NT2/D1 (cell line): ENCODE data around the gene ENSA.
"Not testable (repeated sequence)": the region's sequence is repeated elsewhere in the genome, so short reads cannot be mapped to it uniquely, and the experiment has no call there.

ENCODE experiments used
- DNase-seq: peaks from one replicate; pipeline ENCODE4 v3.0.0-alpha.2; 2011; ENCODE audit warnings: low read depth, low spot score
- H3K27me3 ChIP-seq: 2 replicates; pipeline ENCODE4 v1.6.0; 2011; ENCODE audit warnings: mild to moderate bottlenecking; ENCODE audit not compliant: insufficient read length, insufficient read depth
- H3K36me3 ChIP-seq: 2 replicates; pipeline ENCODE4 v1.6.1; 2011; ENCODE audit warnings: mild to moderate bottlenecking, low read length, mixed read lengths; ENCODE audit not compliant: insufficient read depth, insufficient read length
- H3K4me1 ChIP-seq: 2 replicates; pipeline ENCODE4 v1.5.1; 2011; ENCODE audit not compliant: insufficient read depth, insufficient read length
- H3K4me3 ChIP-seq: 2 replicates; pipeline ENCODE4 v1.5.1; 2011; ENCODE audit warnings: low read depth; ENCODE audit not compliant: insufficient read length
- H3K9ac ChIP-seq: 2 replicates; pipeline ENCODE4 v1.6.0; 2011; ENCODE audit warnings: low read depth; ENCODE audit not compliant: insufficient read length
- H3K9me3 ChIP-seq: 2 replicates; pipeline ENCODE4 v1.5.1; 2011; ENCODE audit warnings: mild to moderate bottlenecking, low read length; ENCODE audit not compliant: insufficient read depth
- SUZ12 ChIP-seq: IDR thresholded peaks from 2 replicates; pipeline ENCODE4 v1.6.1; 2011; ENCODE audit not compliant: insufficient read length, insufficient read depth; ENCODE audit errors: extremely low read depth
- YY1 ChIP-seq: IDR thresholded peaks from 2 replicates; pipeline ENCODE4 v1.6.1; 2011; ENCODE audit not compliant: insufficient read length, insufficient read depth
- ZNF274 ChIP-seq: IDR thresholded peaks from 2 replicates; pipeline ENCODE4 v1.6.1; 2011; ENCODE audit warnings: mild to moderate bottlenecking, low read depth, low read length

The ENSA gene

GRCh38 chr1:150574260-150575071 lies 54.9 kb downstream of the ENSA start:
- no peak overlapping the region for H3K9ac ChIP-seq
- TF ChIP-seq SUZ12 (no peak), ZNF274 (no peak), YY1 (no peak)

DNA sequence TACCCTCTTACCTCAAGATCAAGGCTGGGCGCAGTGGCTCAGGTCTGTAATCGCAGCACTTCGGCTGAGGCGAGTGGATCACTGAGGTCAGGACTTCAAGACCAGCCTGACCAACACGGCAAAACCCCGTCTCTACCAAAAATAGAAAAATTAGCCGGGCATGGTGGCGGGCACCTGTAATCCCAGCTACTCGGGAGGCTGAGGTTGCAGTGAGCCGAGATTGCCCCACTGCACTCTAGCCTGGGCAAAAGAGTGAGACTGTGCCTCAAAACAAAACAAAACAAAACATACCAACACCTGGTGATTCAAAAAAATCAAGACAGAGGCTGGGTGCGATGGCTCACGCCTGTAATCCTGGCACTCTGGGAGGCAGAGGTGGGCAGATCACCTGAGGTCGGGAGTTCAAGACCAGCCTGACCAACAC lies 55.8 kb downstream of the ENSA start:
- H3K9me3 ChIP-seq, H3K9ac ChIP-seq, H3K4me3 ChIP-seq, H3K27me3 ChIP-seq, H3K4me1 ChIP-seq, DNase-seq: not testable (repeated sequence)
- H3K36me3 ChIP-seq, result peaks cover 66% of the 10 kb centered on the region

More at GRCh38 chr1:150574260-150575071, 54.9 kb downstream of the ENSA start:
- no peak for DNase-seq
- Histone ChIP-seq H3K36me3 (peaks cover 70% of the 10 kb centered on the region), H3K4me1 (peaks cover 6% of the 10 kb centered on the region), H3K9me3 (no peaks in the 10 kb centered on the region), H3K4me3 (peak overlapping the region; percentile 100), H3K27me3 (no peaks in the 10 kb centered on the region)

DNA sequence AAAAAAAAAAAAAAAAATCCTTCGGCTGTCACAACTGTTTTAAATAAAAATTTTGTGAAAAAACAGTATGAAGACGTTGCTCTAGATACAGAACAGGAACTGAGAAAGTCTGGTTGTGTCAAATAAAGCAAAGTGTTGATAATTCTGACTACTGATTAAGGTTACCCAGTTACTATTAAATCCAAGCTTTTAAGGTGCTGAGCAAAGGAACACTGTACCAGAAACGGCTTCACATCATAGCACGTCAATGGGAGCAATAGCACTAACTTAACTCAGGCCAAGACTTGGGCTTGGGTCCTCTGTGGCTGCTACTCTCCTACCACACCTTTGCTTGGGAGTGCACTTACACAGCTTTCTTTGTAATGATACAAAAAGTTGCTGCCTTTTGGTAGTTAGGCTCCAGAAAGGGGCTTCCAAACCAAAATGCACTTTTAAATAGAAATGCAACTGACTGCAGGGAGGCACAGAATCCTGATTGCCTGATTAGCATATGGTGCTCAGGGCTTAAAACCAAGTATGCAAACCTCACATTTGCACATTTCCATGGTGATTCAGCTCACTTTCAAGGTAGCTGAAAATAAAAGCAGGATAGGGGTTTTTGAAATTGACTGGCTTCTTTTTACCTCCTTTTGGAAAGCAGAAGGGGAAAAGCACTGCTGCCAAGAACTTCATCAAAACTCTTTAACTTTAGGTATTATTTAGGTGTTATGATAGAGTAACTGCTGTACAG lies 56.3 kb downstream of the ENSA start:
- Histone ChIP-seq H3K4me1 (peaks cover 6% of the 10 kb centered on the region), H3K4me3 (no peak overlapping the region), H3K36me3 (peaks cover 60% of the 10 kb centered on the region), H3K9me3 (no peaks in the 10 kb centered on the region), H3K9ac (no peak overlapping the region), H3K27me3 (no peaks in the 10 kb centered on the region)
- DNase-seq, result no peak
- TF ChIP-seq YY1 (no peak), ZNF274 (no peak)
